A549 treated with Hydrocortisone at 1 μM for 4 hours (cell line): Measurements from ENCODE around the gene CRYBG3. TPM values are rescaled to one million over a fixed set of nuclear protein-coding genes. Genes with fewer than 3 reads are reported as not detected.

Experiments used
- total RNA-seq: library from RNA; stranded (reverse); fragments of 200-300 nt; extraction: Qiagen RNA extraction; gene quantifications from 5 replicates; pipeline ENCODE4 v1.2.3, GENCODE V29; 2022

The CRYBG3 gene
- 5.8 to 11.2 TPM (median 6.3 TPM) in 5 replicates for total RNA-seq

DNA sequence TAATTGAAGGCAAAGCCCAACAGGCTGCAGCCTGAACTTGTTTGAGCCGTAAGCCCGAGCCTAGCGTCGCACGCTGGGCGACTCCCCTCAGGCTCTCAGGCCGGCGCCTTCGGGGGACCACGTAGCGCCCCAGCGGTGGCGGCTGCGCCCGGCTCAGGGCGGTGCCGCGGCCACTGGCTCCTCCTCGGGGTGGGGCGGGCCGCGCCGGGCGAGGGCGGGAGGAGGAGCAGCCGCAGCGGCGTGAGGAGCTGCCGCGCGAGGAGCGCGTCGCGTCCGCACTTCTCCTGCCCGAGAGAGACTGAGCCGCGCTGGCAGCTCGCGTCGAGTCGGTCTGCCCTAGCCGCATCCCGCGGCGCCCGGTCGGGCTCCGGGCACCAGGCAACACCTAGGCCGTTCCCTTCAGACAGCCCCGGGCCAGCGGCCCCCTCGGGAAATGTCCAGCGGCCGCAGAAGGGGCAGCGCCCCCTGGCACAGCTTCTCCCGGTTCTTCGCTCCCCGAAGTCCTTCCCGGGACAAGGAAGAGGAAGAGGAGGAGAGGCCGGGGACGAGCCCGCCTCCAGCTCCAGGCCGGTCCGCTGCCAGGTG is at the start of gene CRYBG3:
Gene CRYBG3, plus strand, starts transcription at position 238 of the 585 bp plus-strand sequence. Its CDS starts 196 bp downstream, at position 434.

DNA sequence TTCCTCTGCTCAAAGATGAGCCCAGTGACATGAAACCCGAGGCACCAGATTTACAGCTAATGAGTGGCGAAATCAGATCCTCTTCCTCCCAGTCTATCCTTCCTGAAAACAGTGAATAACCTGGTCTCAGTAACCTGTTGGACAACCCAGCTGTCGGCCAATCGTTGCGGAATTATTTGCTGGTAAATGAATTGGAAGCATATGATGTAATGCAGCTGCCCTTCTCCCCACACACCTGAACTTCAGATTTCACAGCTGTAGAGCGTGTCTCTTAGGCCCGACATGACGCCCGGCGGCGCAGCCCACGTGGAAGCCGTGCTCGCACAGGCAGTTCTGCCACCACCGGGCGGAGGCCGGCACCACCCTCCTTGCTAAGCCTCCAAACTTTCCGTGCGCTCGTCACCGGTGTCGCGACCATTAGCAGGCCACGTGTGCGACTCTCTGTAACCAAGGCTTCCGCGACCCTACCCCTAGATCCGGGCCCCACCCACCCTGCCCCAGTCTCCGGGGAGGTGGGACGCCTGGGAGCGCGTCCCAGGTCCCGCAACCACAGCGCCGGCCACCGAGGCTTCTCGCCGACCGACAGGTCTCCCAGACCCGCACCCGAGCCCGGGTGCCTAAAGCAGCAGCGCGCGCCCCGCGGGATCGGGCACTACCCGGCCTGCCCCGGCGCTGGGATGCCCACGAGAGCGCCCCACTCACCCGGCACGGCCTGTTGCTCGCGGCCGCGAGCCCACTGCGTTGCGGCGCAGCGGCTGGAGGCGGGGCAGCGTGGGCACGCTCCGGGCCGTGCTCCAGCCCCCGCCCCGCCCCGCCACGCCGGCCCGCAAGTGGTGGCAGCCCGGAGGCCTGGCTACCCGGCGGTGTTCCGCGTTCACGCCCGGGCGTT is 150.1 kb downstream of the CRYBG3 start, which contains the start of gene RIOX2:
Gene RIOX2, minus strand, starts transcription at position 753 of the 889 bp plus-strand sequence. CDS start 4,838 bp downstream, outside the sequence.

Other genes starting within 250 kb of the CRYBG3 start
- gene ARL6, start 57.3 kb upstream of the CRYBG3 start, total RNA-seq = 3.8 to 6.5 TPM (median 4.5 TPM) in 5 replicates
- gene RIOX2, start 150.4 kb downstream of the CRYBG3 start, total RNA-seq = 29.3 to 37.5 TPM (median 30.9 TPM) in 5 replicates
- not detected in 5 replicates for gene GABRR3, start 213.3 kb downstream of the CRYBG3 start, total RNA-seq